DMS 273 (cell line): ENCODE measurements around the gene BABAM1.

Experiments used
- DNase-seq: peaks from one replicate; lab custom pipeline; 2025; ENCODE audit not compliant: unreplicated experiment; lab: John Stamatoyannopoulos, UW

Gene BABAM1

DNA sequence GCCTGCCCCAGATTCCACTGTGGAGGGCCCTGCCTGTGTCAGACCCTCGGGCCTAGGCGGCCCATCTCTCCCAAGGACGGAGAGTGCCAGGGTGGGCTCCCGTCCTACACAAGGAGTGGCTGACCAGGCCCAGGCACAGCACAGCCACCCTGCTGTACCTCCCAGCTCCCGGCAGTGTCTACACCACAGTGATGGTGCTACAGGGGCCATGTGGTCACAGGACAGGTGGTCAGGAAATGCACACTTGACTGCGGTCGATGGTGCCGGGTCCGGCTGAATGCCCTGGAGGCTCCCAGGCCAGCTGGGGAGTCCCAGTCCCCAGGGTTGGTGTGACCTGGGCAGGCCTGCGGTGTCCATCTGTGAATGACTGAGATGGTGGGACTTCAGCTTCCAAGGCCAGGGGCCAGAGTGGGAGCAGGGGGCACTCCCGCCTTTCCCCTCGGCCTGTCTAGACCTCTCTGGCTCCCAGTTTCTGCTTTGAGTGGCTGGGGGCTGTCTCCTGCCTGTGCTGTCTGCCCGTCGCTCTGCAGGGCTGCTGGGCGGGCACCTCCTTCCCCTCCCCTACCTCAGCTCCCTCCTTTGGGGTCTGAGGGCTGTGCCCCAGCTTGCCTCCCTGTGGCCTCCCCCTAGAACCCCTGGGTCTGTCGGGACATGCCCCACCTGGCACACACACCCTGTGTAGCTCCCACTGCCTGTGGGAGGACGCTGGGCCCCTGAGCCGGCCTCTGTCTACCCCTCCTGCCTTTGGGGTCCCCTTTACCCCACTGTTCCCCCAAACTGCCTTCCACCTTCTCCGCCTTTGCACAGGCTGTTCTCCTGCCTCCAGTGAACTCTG lies 54.6 kb downstream of the BABAM1 start:
- DNase-seq: no peak

DNA sequence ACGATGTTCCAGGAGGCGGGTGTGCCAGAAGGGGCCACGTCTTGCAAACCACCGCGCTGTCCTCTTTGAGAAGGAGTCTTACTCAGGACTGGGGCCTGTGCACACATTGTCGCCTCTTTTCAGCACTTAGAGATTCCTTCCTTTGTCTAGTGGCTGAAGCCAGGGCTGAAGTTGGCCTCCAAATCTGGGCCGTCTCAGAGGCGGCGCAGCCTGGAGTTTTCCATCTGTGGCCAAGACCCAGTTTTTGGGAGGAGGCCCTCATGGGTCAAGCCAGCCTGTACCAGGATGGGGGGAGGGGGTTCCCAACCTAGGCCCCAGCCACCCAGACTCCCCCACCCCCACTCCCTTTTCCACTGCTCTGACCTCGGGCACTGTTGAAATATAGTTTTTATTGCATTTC lies 55.6 kb downstream of the BABAM1 start:
- no peak for DNase-seq

DNA sequence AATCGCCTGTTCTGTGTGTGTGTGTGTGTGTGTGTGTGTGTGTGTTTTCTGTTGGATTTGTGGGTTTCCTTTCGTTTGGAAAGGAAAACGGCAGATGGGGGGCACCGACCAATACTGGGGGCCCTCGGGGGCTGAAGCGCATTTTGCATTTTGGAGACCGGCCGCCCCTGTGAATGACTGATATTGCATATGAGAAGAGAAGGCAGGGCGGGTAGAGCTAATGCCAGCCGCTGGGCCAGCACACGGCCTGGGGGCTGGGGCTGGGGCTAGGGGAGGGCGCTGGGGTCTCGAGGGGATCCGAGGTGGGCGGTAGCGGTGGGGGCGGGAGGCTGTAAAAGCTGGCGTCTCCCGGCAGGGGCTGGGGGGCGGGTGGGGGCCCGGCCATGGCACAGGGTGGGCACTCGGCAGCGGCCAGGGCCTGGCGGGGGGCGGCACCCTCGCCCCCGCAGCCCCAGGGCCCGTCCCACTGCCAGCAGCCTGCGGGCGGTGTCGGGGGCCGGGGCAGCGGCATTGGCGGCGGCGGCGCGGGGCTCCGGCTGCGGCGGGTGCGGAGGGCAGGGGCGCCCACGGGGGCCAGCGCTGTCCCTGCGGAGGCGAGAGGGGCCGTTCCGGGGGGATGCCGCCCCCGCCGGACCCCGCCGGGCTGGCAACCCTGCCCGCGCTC lies 56.2 kb downstream of the BABAM1 start:
- DNase-seq: no peak

DNA sequence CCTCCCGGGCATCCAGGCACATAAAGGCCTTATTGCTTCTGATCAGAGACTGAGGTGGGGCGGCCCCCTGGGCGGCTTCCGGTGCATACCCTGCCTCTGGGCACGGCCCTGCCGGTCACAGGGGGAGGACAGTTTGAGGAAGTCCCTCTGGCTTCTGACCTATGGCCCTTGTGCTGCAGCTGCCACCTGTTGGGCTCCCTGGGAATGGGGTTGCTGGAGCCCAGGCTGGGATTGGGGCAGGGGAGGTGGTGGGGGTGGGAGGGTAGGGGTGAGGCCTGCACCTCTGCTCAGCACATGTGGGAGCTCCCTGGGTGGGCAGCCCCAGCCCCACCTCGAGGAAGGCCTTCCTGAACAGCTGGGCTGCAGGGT lies 56.7 kb downstream of the BABAM1 start:
- DNase-seq: no peak

DNA sequence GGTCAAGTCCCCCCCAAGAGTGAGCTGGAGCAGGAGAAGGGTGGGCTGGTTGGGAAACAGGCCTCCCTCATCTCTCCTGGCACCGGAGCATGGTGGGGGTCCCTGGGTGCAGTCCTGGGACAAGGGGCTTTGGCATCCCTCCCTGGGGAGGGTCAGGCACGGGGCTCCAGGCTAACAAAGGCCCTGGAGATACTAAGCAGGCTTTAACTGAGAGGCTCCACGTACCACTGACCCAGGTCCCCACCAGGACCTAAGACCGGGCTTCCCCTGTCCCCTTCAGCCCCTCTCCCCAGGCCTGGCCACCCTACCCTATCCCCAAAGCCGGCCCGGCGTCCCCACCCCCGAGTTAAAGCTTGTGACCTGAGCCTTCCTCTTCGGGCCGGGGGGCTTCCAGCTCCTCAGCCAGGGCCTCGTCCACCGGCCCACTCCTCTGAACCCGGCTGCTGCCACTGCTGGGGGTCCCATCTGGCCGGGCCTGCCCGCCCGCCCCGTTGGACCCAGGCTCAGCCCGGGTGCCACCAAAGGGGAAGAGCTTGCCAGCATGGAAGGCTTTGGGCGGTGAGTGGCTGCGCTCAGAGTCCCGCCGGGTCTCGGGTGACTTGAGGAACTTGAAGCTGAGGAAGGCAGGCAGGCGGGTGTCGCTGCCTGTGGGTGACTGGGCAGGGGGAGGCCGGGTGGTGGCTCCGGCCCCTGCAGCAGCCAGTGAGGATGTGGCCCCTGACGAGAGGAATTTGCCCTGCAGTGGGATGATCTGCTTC lies 57.3 kb downstream of the BABAM1 start:
- DNase-seq: no peak

DNA sequence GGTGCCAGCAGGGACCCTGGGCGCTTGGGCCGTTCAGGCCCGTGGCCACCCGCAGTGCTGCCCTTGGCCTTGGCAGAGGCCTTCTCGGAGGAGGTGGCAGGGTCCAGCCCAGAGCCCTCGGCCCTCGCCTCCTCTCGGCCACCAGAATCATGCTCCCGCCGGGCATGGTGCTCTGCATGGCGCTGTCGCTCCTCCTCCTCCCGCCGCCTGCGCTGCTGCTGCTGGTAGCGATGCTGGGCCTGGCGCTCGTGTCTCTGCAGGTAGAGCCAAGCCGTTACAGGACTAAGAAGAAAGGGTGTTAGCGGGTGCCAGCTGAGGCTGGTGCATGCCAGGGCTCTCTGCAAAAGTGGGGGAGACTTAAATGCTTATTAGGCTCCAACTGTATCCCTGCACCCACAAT lies 57.9 kb downstream of the BABAM1 start:
- DNase-seq: no peak

DNA sequence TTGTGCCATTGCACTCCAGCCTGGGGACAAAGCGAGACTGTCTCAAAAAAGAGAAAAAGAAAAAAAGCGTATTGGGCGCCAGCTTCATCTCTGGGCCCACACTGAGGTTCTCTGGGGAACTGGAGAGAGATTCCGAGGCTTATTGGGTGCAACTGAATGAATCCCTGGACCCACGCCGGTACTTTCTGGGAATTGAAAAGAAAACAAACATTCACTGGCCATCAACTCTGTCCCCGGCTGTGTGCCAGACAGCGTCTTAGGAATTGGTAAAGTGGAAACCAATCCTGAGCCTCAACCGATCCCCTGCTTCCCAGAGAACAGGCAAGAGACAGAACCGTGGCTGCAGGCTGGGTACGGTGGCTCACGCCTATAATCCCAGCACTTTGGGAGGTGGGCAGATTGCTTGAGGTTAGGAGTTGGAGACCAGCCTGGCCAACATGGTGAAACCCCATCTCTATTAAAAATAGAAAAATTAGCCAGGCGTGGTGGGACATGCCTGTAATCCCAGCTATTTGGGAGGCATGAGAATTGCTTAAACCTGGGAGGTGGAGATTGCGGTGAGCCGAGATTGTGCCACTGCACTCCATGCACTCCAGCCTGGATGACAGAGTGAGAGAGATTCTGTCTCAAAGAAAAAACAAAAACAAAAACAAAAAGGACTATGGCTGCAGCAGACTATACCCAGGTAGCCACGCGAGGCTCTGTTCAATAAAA lies 58.8 kb downstream of the BABAM1 start:
- no peak for DNase-seq

DNA sequence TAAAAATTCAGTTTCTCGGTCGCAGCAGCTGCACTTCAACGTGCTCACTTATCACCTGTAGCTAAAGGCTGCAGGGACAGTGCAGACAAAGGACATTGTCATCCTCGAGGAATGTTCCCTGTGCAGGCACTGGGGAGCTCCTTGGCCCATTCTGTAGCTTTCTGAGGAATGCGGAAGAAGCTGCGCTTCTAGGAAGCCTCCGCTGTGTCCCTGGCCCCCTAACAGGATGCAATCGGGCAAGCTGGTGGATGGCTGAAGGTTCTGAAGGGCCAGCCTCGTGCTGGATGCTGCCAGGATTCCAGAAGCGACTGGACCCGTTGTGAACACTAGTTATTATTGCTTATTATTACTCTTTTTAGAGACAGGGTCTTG lies 59.3 kb downstream of the BABAM1 start:
- no peak for DNase-seq

DNA sequence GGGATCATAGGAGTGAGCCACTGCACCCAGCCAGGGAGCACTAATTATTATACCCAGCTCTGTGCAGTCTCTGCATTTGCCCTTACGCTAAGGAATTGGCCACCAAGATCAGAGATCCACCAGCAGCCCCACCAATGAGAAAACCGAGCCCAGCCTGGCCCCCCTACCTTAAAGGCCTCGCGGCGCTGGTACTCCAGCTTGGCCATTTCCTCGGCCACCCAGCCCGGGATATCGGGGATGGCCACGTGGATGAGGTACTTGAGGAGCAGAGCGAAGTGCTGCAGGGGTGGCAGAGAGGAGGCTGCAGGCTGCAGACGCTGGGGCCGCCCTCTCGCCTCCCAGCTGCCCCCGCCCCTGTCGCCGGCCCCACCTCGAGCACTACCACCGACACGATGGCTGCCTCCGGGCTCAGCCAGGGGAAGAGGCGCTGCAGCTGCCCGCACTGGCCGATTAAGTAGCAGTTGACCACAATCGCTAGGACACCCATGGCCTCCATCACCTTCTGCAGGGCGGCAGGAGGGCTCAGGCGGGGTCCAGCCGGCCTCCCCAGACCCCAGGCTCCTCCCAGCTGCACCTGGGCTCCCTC lies 59.9 kb downstream of the BABAM1 start:
- no peak for DNase-seq

DNA sequence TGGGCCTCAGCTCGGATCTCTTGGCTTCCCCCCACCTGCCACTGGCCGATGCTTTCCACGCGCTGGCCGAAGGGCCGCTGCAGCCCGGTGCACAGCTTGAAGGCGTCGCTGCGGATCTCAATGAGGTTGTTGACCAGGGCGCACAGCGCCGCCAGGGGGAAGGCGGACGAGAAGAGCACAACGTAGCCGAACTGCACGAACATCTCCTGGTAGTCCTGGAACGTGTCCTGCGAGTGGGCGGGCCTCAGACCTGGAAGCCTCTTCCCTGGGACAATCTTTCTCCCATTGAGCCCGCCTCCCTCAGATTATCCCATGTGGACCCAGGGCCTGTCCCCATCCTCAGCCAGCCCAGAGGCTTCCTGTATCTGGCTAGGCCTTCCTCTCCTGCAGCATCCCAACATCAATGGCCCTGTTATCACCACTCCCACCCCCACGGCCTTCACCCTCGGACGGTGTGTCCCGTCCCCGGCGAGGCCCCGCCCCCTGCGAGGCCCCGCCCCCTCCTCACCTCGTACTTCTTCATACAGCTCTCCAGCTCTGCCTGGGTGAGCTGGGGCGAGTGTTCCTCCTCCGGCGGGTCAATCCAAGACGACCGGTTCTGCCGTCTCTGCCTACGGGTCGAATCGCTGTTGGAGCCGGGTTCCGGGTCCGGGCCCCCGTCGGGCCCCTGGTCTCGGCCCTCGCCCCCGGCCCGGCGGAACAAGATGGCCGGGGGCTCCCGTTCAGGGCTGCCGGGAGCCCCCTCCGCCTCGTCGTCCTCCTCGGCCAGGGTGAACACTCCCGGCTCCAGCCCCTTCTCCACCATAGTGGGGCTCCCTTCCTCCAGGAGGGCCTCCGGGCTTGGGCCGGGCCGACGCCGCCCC lies 60.6 kb downstream of the BABAM1 start:
- peak; percentile 37 for DNase-seq
